ENCODE measurements around the gene CHMP1A.

CHMP1A gene

DNA sequence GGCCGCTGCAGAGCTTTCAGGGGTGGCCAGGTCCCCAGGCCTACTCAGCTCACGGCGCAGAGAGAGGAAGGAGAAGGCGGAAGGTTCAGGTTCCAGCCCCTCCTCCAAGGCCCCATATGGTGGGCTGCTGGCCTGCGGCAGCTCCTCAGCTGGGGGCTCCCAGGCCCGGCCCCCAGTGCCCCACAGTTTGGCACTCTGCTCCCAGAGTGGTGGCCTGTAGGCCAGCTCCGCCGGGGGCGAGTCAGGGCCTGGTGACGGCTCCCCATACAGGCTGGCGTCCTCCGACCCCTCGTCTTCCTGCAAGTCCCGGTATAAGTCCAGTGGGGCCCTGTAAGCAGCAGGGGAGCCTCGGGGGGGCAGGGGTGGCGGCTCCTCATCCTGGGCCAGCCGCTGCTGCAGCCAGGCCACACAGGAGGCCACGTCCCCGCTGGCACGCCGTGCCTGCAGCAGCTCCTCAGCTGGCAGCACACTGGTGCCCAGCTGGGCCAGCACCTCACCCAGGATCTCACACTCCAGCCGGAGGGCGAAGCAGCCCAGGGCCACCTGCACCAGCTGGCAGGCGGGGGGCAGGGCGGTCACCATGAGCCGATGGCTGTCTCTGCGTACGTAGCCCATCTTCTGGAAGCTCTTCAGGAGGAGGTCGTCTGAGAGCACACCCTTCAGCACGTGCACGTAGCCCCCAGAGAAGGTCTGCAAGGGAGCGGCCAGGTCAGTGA is 40.3 kb upstream of the CHMP1A start:
- Histone ChIP-seq H3K36me3 (ENCODE audit: control insufficient read depth, insufficient read depth, low read length) (no peaks in the 10 kb centered on the region), H3K4me3 (ENCODE audit: low read depth, low read length) (no peak overlapping the region), H3K9ac (no peak overlapping the region), H3K4me2 (ENCODE audit: low read length) (no peak overlapping the region), H3K9me3 (ENCODE audit: control insufficient read depth, low read length) (no peaks in the 10 kb centered on the region), H3K27me3 (ENCODE audit: control insufficient read depth, insufficient read depth, low read length) (no peaks in the 10 kb centered on the region), H3K4me1 (peaks cover 5% of the 10 kb centered on the region), H3K79me2 (no peaks in the 10 kb centered on the region), H2AFZ (no peak overlapping the region), H3K27ac (no peak overlapping the region)
- TF ChIP-seq CTCF (IDR thresholded peaks at IDR 0.05), result no peak

DNA sequence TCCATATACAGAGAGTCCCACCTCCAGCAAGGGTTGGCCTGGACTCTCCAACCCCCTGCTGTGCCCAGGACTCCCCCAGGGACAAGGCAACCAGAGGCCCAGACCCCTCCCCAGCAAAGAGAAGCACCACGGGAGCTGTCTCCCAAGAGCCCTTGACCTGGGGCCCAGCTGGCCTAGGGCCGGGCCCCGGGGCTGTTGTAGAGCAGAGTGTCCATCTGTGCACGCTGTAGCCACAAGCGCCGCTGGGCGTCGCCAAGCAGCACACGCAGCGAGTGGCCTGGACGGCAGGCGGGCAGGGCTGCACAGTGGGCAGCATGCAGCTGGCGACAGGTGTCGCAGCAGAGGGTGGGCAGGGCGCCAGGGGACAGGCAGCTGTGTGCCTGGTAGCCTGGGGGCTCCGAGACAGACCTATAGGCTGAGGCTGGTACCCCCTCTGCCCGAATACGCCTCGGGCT is 39.7 kb upstream of the CHMP1A start:
- Histone ChIP-seq H3K27me3 (ENCODE audit: control insufficient read depth, insufficient read depth, low read length) (no peaks in the 10 kb centered on the region), H3K36me3 (ENCODE audit: control insufficient read depth, insufficient read depth, low read length) (no peaks in the 10 kb centered on the region), H3K4me3 (ENCODE audit: low read depth, low read length) (no peak overlapping the region), H3K79me2 (no peaks in the 10 kb centered on the region), H3K9me3 (ENCODE audit: control insufficient read depth, low read length) (no peaks in the 10 kb centered on the region), H3K27ac (no peak overlapping the region), H3K9ac (no peak overlapping the region), H3K4me1 (peaks cover 5% of the 10 kb centered on the region), H3K4me2 (ENCODE audit: low read length) (no peak overlapping the region), H2AFZ (no peak overlapping the region)
- TF ChIP-seq CTCF (IDR thresholded peaks at IDR 0.05), result no peak

DNA sequence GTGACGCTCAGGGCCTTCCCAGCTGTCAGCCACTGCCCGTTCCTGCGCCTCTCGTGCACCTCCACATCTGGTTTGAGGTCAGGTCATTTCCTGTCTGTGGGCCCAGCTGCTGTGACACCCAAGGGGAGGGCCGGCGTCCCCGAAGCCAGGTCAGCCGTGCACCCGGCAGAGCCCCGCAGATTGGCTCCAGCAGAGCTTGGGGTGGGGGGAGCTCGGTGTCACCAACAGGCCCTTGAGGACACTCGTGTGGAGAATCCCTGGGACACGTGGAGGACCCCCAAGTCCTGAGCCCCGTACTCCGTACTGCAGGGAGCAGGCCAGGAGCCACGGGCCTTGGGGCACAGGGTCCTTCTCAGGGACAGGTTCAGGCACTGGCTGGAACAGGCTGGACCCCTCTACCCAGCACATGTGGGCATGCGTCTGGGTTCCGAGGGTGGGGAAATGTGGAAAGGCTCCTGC is 39.2 kb upstream of the CHMP1A start:
- no peak overlapping the region for H3K4me3 ChIP-seq (ENCODE audit: low read depth, low read length)
- peaks cover 5% of the 10 kb centered on the region for H3K4me1 ChIP-seq
- no peak for TF ChIP-seq CTCF (IDR thresholded peaks at IDR 0.05)
- H3K9me3 ChIP-seq (ENCODE audit: control insufficient read depth, low read length), result no peaks in the 10 kb centered on the region
- no peaks in the 10 kb centered on the region for H3K79me2 ChIP-seq
- no peak overlapping the region for H2AFZ ChIP-seq
- no peak overlapping the region for H3K9ac ChIP-seq
- H3K36me3 ChIP-seq (ENCODE audit: control insufficient read depth, insufficient read depth, low read length), result no peaks in the 10 kb centered on the region
- no peak overlapping the region for H3K4me2 ChIP-seq (ENCODE audit: low read length)
- no peaks in the 10 kb centered on the region for H3K27me3 ChIP-seq (ENCODE audit: control insufficient read depth, insufficient read depth, low read length)
- no peak overlapping the region for H3K27ac ChIP-seq

- H3K27me3 ChIP-seq (ENCODE audit: control insufficient read depth, insufficient read depth, low read length), result no peaks in the 10 kb centered on the region
- H3K4me2 ChIP-seq (ENCODE audit: low read length), result no peak overlapping the region
- no peak overlapping the region for H3K4me3 ChIP-seq (ENCODE audit: low read depth, low read length)
- H2AFZ ChIP-seq, result no peak overlapping the region
- no peaks in the 10 kb centered on the region for H3K79me2 ChIP-seq
- no peaks in the 10 kb centered on the region for H3K9me3 ChIP-seq (ENCODE audit: control insufficient read depth, low read length)
- no peak overlapping the region for H3K9ac ChIP-seq
- H3K27ac ChIP-seq, result no peak overlapping the region
- no peak for TF ChIP-seq CTCF (IDR thresholded peaks at IDR 0.05)
- peaks cover 5% of the 10 kb centered on the region for H3K4me1 ChIP-seq
- no peaks in the 10 kb centered on the region for H3K36me3 ChIP-seq (ENCODE audit: control insufficient read depth, insufficient read depth, low read length)
These were observed 38.6 kb upstream of the CHMP1A start for GRCh38 chr16:89695875-89696669.
